PC-3 (cell line): ENCODE measurements around the gene ENTR1. TPM values are rescaled to one million over a fixed set of nuclear protein-coding genes. Genes with fewer than 3 reads are reported as not detected.

Experiments
- ATAC-seq: fragments of 200-7000 bp; cut with Tn5 transposase; 2 replicates; pipeline ENCODE4 v1.9.1; 2020; ENCODE audit warnings: mild to moderate bottlenecking, moderate library complexity
- BruUV-seq: library from RNA; stranded (reverse); fragments of 400-500 nt; replicated peaks from 2 replicates; lab custom pipeline; 2021; lab: Mats Ljungman, UMichigan
- CTCF ChIA-PET: fragments of 300-600 bp; sonication (Branson Sonifier 250); formaldehyde crosslinking; loops from one replicate; lab custom pipeline; 2022; ENCODE audit warnings: antibody characterized with exemption; lab: Charles Lee
- POLR2A ChIA-PET: fragments of 300-600 bp; sonication (Branson Sonifier 250); formaldehyde crosslinking; loops from one replicate; lab custom pipeline; 2022; ENCODE audit warnings: antibody characterized with exemption; ENCODE audit not compliant: unreplicated experiment; lab: Charles Lee
- DNase-seq: peaks from one replicate; pipeline ENCODE4 v3.0.0-alpha.2; 2015
- H2AFZ ChIP-seq: fragments of 300-600 bp; sonication (generic); 2 replicates; pipeline ENCODE4 v1.6.0; 2016; ENCODE audit warnings: antibody characterized with exemption, low read length
- H3F3A ChIP-seq: fragments of 300-600 bp; sonication (generic); one replicate; pipeline ENCODE4 v1.6.0; 2017; ENCODE audit warnings: antibody characterized with exemption, low read length, control low read depth, mild to moderate bottlenecking; ENCODE audit not compliant: unreplicated experiment
- H3K27ac ChIP-seq: fragments of 300-600 bp; sonication (generic); 2 replicates; pipeline ENCODE4 v1.5.1; 2016; ENCODE audit warnings: mild to moderate bottlenecking, low read length
- H3K27me3 ChIP-seq: fragments of 300-600 bp; sonication (generic); 2 replicates; pipeline ENCODE4 v1.6.1; 2016; ENCODE audit warnings: low read length, mixed read lengths
- H3K36me3 ChIP-seq: fragments of 300-600 bp; sonication (generic); 2 replicates; pipeline ENCODE4 v1.6.1; 2016; ENCODE audit warnings: low read depth, mixed run types, low read length, mixed read lengths
- H3K4me1 ChIP-seq: fragments of 300-600 bp; sonication (generic); 2 replicates; pipeline ENCODE4 v1.5.1; 2016; ENCODE audit warnings: low read length; ENCODE audit not compliant: insufficient read depth
- H3K4me2 ChIP-seq: fragments of 300-600 bp; sonication (generic); 2 replicates; pipeline ENCODE4 v1.6.0; 2016; ENCODE audit warnings: low read length
- H3K4me3 ChIP-seq: fragments of 300-600 bp; sonication (generic); 2 replicates; pipeline ENCODE4 v1.5.1; 2016; ENCODE audit warnings: mild to moderate bottlenecking, low read length, mixed read lengths
- H3K79me2 ChIP-seq: fragments of 300-600 bp; sonication (generic); 2 replicates; pipeline ENCODE4 v1.6.1; 2017; ENCODE audit warnings: low read length, mixed read lengths
- H3K9ac ChIP-seq: fragments of 300-600 bp; sonication (generic); 2 replicates; pipeline ENCODE4 v1.6.0; 2016; ENCODE audit warnings: mild to moderate bottlenecking, low read length
- H3K9me2 ChIP-seq: fragments of 300-600 bp; sonication (generic); replicated peaks from 2 replicates; pipeline ENCODE4 v1.6.1; 2016; ENCODE audit warnings: mixed run types, low read length, mixed read lengths
- H3K9me3 ChIP-seq: fragments of 300-600 bp; sonication (generic); 2 replicates; pipeline ENCODE4 v1.6.1; 2016; ENCODE audit warnings: low read length, mixed read lengths
- H4K20me1 ChIP-seq: fragments of 300-600 bp; sonication (generic); 2 replicates; pipeline ENCODE4 v1.6.1; 2016; ENCODE audit warnings: low read length, mixed read lengths
- CTCF ChIP-seq: fragments of 300-600 bp; sonication (generic); conservative IDR thresholded peaks from 2 replicates; pipeline ENCODE4 v1.5.1; 2017; ENCODE audit warnings: antibody characterized with exemption, low read depth, mild to moderate bottlenecking, low read length
- EZH2 ChIP-seq: fragments of 300-600 bp; sonication (generic); IDR thresholded peaks from one replicate; pipeline ENCODE4 v1.6.1; 2017; ENCODE audit warnings: antibody characterized with exemption, mild to moderate bottlenecking, low read length; ENCODE audit not compliant: unreplicated experiment
- EZH2phosphoT487 ChIP-seq: fragments of 300-600 bp; sonication (generic); IDR thresholded peaks from 2 replicates; pipeline ENCODE4 v1.6.1; 2018; ENCODE audit warnings: mild to moderate bottlenecking, antibody characterized with exemption, low read length, borderline replicate concordance
- intact Hi-C: fragments of 100-400 bp; cut with micrococcal nuclease; formaldehyde crosslinking; loops from 2 replicates; pipeline ENCODE4 v1.9.0; 2023
- total RNA-seq: library from RNA; depleted of rRNA; stranded (reverse); fragments of >200 nt; gene quantifications from 2 replicates; pipeline ENCODE4 v1.2.3, GENCODE V29; 2014

ENTR1 gene
- total RNA-seq, 1 experiment from 2014 or later: 32.3 TPM

GRCh38 chr9:136430588-136431234 lies 20.3 kb upstream of the ENTR1 start:
- ChIA-PET POLR2A (no interaction called here), CTCF (no interaction called here)
- Histone ChIP-seq H3K4me3 (no peak overlapping the region), H3K79me2 (peaks cover 4% of the 10 kb centered on the region; the same call in 1 of the 2 replicates), H3K9me2 (no peaks in the 10 kb centered on the region), H3K36me3 (no peaks in the 10 kb centered on the region), H3K9ac (no peak overlapping the region), H3K4me2 (no peak overlapping the region), H3K4me1 (no peaks in the 10 kb centered on the region), H4K20me1 (no peaks in the 10 kb centered on the region), H3K27ac (no peak overlapping the region), H3K27me3 (no peaks in the 10 kb centered on the region), H3K9me3 (no peaks in the 10 kb centered on the region), H2AFZ (no peak overlapping the region), H3F3A (no peaks in the 10 kb centered on the region)
- intact Hi-C loops: no loop called here
- DNase-seq (no peak), ATAC-seq (no peak)
- no TSS peak for BruUV-seq
- no peak for TF ChIP-seq EZH2
- TF ChIP-seq EZH2phosphoT487: no peak
- TF ChIP-seq CTCF: no peak

DNA sequence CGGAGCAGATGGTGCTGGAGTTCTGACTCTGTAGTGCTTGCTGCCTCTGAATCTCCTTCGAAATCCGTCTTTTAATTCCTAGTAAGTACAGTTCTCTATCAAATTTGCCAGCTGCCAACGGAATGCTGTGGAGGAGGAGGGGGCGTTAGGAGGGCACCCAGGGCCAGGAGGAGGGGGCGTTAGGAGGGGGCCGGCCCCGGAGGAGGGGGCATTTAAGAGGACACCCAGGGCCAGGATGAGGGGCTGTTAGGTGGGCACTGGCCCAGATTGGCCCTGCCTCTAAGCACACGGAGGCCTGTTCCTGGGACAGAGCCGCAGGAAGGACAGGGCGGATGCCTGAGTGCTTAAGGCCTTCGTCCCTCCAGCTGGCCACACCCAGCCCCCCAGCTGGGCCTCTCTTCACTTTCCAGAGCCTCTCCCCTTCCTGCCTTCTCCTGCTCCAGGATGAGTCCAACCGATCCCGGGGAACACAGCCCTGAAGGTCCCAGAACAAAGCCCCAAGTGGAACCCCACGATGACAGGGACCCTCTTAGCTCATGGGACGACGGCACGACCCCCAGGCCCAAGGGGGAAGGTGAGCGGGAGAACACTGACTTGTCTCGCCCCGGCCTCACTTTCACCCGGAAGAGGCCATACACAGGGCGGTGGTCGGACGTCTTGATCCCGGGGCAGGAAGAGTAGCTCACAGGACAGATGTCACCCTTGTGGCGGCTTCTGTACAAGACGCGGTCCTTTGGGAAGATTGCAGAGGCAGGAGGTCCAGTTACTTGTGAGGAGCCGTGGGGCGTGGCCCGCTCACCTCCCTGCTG lies 19.5 kb upstream of the ENTR1 start:
- BruUV-seq: no TSS peak
- Histone ChIP-seq H3K27ac (no peak overlapping the region), H3K79me2 (no peaks in the 10 kb centered on the region), H3K9me3 (no peaks in the 10 kb centered on the region), H2AFZ (no peak overlapping the region), H3K4me2 (no peak overlapping the region), H3K4me3 (no peak overlapping the region), H3K36me3 (no peaks in the 10 kb centered on the region), H3K27me3 (no peaks in the 10 kb centered on the region), H3K9me2 (no peaks in the 10 kb centered on the region), H3K9ac (no peak overlapping the region), H3F3A (no peaks in the 10 kb centered on the region), H3K4me1 (no peaks in the 10 kb centered on the region), H4K20me1 (no peaks in the 10 kb centered on the region)
- TF ChIP-seq EZH2phosphoT487 (no peak), CTCF (no peak)
- ATAC-seq (no peak), DNase-seq (no peak)
- CTCF ChIA-PET: no interaction called here
- POLR2A ChIA-PET: no interaction called here
- intact Hi-C loops: no loop called here
